Left lobe of liver (tissue), 2 donors: ENCODE data around the gene TUBB4A. TPM values are rescaled to one million over a fixed set of nuclear protein-coding genes. Genes with fewer than 3 reads are reported as not detected.

Experiments used
- ATAC-seq: fragments of 200-7000 bp; cut with Tn5 transposase; one replicate; pipeline ENCODE4 v1.9.1; 2020; ENCODE audit warnings: mild to moderate bottlenecking, moderate library complexity
- DNase-seq: peaks from one replicate; pipeline ENCODE4 v3.0.0-alpha.2; 2020; ENCODE audit warnings: low spot score
- total RNA-seq: library from RNA; stranded (reverse); gene quantifications from one replicate; pipeline ENCODE4 v1.2.1, GENCODE V29; 2021
- donor health status: DM: no; HTN: no; CAD: no; lungs with moderate emphysema.
- donor health status: DM: no; HTN: yes; CAD: no.

TUBB4A gene
- total RNA-seq, 1 donor from 2014 or later: 0.70 TPM

- no peak for ATAC-seq
- no peak for DNase-seq
Measured at GRCh38 chr19:6472713-6473112, 29.4 kb downstream of the TUBB4A start.

GRCh38 chr19:6471076-6471475 is 31.0 kb downstream of the TUBB4A start:
- ATAC-seq (no peak), DNase-seq (no peak)

- ATAC-seq (no peak), DNase-seq (no peak)
Measured at GRCh38 chr19:6470173-6470572, 31.9 kb downstream of the TUBB4A start.

DNA sequence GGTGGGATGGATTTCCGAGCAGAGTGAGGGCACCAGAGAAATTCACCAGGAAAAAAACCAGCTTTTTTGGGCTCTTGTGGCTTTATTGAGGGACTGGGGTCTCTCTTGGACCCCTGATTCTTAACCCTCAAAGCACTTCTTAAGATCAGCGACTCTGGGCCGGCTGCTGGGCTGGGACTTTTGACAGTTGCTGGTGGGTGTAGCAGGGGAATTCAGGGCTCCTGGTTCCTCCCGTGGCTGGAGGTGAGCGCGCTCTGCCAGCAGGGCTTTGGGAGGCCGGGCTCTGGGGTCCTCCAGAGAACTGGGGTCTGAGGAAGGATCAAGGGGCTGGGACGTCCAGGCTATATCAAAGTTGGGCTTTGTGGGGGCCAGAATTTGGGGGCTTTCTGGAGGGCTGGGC is 34.7 kb downstream of the TUBB4A start:
- DNase-seq: no peak
- ATAC-seq: no peak

DNA sequence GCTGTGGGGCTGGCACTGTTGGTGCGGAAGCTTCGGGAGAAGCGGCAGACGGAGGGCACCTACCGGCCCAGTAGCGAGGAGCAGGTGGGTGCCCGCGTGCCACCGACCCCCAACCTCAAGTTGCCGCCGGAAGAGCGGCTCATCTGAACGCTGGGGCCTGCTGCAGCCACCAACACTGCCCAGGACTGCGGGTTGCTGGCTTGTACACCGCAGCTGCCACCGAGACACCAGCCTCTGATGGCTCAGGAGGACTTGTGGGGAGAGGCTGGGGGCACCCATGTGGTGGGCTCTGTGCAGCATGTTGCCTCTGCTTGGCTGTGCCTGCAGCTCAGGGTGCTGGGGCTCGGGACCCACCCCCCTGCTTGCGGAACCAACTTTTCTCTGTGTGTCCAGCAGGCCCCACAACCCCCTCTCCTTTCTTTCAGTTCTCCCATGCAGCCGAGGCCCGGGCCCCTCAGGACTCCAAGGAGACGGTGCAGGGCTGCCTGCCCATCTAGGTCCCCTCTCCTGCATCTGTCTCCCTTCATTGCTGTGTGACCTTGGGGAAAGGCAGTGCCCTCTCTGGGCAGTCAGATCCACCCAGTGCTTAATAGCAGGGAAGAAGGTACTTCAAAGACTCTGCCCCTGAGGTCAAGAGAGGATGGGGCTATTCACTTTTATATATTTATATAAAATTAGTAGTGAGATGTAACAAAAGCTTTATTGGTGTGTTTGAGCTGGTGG is 35.4 kb downstream of the TUBB4A start:
- no peak for DNase-seq

GRCh38 chr19:6465663-6466062 is 36.4 kb downstream of the TUBB4A start:
- DNase-seq: no peak
- ATAC-seq: no peak

More for the DNA sequence above, 35.4 kb downstream of the TUBB4A start:
- no peak for ATAC-seq

GRCh38 chr19:6465006-6465405 is 37.1 kb downstream of the TUBB4A start:
- no peak for DNase-seq

GRCh38 chr19:6464070-6464873 is 37.8 kb downstream of the TUBB4A start, which contains the start of gene CRB3:
Gene CRB3, plus strand, starts transcription at chr19:6464271. Its CDS starts 431 bp downstream, at chr19:6464702.
- ATAC-seq (peak; percentile 64), DNase-seq (peak; percentile 92)

More at GRCh38 chr19:6465006-6465405, 37.1 kb downstream of the TUBB4A start:
- ATAC-seq: no peak

- peak; percentile 81 for ATAC-seq
- DNase-seq: peak; percentile 97
Measured at GRCh38 chr19:6460099-6460884, 41.8 kb downstream of the TUBB4A start.

DNA sequence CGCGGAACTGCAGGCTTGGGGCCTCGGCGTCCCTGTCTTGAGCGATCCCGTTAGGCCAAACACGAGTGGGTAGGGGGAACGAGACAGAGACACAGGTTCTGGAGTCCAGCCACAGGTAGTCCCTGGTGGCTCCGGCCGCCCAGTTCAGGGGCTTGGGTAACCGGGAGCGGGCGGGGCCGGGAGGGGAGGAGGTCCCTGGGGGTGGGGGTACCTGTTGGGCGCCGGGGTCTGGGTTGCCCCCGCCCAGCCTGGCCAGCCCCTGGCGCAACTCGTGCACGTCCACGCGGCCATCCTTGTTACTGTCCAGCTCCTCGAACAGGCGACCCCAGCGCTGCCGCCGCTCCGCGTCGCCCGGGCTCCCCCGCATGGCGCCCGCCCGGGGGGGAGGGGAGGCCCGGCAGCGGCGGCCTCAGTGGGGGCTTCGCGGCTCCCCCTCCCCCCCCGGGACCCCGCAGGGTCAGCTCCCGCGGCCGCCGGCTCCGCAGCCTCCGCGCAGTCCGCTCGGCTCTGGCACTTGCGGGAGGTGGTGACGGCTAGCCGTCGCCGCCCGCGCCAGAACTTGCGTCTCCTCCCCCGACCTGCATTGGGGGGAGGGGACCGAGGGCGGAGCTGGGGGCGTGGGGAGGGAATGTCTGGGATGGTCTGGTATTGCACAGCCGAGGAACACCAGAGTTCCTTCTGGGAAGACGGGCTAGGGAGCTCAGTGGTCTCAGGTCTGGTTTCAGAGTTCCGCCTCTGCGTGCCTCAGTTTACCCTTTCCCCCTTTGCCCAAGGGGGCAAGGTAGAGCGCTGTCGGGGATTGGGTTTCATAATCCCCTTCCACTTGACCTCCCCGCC is 42.6 kb downstream of the TUBB4A start, which contains the start of gene SLC25A23:
Gene SLC25A23, minus strand, starts transcription at position 531 of the 837 bp plus-strand sequence. Its CDS starts 164 bp downstream, at position 367.
- peak; percentile 80 for DNase-seq
- peak; percentile 70 for ATAC-seq

DNA sequence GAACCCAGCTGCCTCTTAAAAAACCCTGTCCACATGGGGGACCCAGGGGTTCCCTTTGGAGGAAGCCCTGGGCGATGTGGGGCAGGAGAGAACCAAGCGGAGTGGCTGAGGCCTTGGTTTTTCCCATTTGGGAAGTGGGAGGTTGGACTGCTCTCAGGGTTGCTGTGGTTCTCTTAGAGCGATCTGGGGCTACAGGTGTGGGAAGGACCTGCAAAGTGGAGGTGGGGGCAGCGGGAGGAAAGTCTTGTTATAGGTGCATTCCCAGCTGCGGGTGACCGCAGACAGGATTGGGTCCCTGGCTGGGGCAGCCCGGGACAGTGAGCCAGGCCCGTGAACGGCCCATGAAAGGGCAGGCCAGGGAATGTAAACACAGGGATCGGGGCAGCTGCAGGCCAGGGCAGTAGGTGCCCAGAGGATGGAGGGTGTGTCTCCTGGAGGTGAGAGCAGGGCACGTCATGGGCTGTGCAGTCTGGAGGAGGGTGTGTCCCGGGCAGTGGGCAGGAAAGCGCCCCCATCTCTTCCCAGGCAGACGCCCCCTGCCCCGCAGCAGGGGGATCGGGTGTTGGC is 43.3 kb downstream of the TUBB4A start:
- ATAC-seq: peak; percentile 61
- DNase-seq: peak; percentile 74

- DNase-seq: no peak
- no peak for ATAC-seq
Measured at GRCh38 chr19:6457958-6458694, 44.0 kb downstream of the TUBB4A start.

DNA sequence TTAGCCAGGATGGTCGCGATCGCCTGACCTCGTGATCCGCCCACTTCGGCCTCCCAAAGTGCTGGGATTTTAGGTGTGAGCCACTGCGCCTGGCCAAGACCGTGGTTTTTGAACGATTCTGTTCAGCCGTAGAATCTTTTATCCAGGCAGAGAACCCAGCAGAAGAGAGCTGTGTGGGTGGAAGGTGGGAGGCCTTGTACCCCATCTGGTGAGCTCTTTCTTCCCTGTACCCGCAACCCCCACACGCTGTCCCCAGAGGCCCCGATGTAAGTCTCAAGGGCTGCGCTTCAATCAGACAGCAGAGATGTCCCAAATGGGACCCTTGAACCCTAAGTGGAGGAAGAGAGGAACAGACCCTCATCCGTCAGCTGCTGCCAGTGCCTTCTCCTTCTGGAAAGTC is 46.2 kb downstream of the TUBB4A start:
- ATAC-seq (no peak), DNase-seq (no peak)

DNA sequence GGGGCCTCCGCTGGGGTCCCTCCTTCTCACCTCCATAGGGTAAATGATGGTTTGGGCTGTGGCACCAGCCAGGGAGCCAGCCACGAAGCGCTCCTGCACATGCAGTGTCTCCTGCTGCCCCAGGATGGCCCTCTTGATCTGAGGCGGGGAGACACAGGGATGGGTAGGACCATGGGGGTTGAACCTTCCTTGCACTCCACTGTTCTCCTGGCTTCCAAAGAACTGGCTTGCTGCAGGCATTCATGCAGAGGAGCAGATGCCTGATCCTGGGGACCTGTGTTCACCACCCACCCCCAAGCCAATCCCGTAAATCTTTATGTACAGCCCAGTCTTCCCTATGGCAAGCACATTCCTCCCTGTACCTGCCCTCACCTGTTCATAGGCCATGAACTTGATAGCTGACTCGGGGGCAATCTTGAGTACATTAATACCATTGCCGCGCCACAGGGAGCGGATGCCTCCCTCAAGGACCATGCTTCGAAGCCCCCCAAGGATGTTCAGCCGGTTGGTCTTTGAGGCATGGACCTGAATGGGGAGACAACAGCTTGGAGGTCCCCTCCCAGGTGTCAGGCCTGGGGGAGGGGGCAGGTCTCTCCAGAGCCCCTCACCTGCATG is 48.1 kb downstream of the TUBB4A start:
- ATAC-seq (no peak), DNase-seq (no peak)

DNA sequence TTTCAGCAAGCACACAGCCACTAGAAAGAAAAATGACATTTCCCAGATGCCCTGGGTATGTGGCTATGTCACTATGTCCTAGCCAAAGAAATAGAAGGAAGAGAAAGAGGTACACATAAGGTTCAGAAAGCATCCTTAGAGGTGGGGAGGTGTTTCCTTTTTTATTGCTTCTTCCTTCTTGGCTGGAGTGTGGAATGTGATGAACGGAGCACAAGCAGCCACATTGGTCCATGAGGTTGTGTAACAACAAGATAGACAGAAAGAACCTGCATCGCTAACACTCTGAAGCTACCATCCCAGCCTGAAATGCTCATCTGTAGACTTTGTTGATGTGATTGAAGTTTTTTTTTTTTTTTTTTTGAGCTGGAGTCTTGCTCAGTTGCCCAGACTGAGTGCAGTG is 49.2 kb downstream of the TUBB4A start:
- DNase-seq (no peak), ATAC-seq (no peak)

- DNase-seq (no peak), ATAC-seq (no peak)
Measured at GRCh38 chr19:6452223-6452614, 49.9 kb downstream of the TUBB4A start.

GRCh38 chr19:6451583-6452222 is 50.4 kb downstream of the TUBB4A start:
- no peak for ATAC-seq

DNA sequence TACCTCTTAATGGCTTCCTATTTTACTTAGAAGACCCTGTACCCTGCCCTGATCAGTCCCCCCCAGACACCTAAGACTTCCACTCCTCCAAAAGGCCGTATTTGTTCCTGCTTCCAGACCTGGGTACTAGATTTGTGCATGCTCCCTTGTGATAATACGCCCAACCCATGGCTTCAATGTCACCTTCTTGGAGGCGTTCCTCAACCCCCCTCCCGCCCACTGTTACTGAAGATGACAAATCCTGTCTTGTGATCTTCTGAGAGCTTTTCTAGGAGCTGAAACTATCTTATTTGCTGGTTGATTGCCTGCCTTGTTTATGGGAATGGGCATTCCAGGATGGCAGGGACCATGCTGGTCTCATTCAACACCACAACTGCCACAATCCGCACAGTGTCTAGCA is 51.9 kb downstream of the TUBB4A start:
- ATAC-seq (no peak), DNase-seq (no peak)

More at GRCh38 chr19:6451583-6452222, 50.4 kb downstream of the TUBB4A start:
- no peak for DNase-seq
